Keratinocyte (primary cell): ENCODE results near the gene SERPINA4. TPM values are rescaled to one million over a fixed set of nuclear protein-coding genes. Genes with fewer than 3 reads are reported as not detected.

ENCODE experiments used
- DNase-seq: peaks from one replicate; pipeline ENCODE4 v3.0.0-alpha.2; 2011; ENCODE audit warnings: low read depth, missing footprints, low spot score
- FAIRE-seq: peaks from 2 replicates; lab custom pipeline; 2011; peaks lifted over from hg19 to GRCh38; lab: Jason Lieb, UNC
- H2AFZ ChIP-seq: 2 replicates; pipeline ENCODE4 v1.6.0; 2012; ENCODE audit warnings: low read length, control low read depth, inconsistent platforms; ENCODE audit not compliant: control insufficient read depth
- H3K27ac ChIP-seq: 2 replicates; pipeline ENCODE4 v1.5.1; 2011; ENCODE audit warnings: low read length; ENCODE audit not compliant: control insufficient read depth, insufficient read depth
- H3K27me3 ChIP-seq: 3 replicates; pipeline ENCODE4 v1.6.0; 2011; ENCODE audit warnings: low read length; ENCODE audit not compliant: control insufficient read depth, insufficient read depth; ENCODE audit errors: extremely low read depth
- H3K36me3 ChIP-seq, 2 experiments: 2 replicates in 1 of 2; 3 replicates in 1 of 2; pipeline ENCODE4 v1.5.1; 2011; ENCODE audit warnings: low read length in 2 of 2, mild to moderate bottlenecking in 1 of 2; ENCODE audit not compliant: control insufficient read depth in 2 of 2, insufficient read depth in 2 of 2; ENCODE audit errors: extremely low read depth in 1 of 2
- H3K4me1 ChIP-seq: 3 replicates; pipeline ENCODE4 v1.5.1; 2011; ENCODE audit warnings: low read length; ENCODE audit not compliant: control insufficient read depth, insufficient read depth; ENCODE audit errors: extremely low read depth
- H3K4me2 ChIP-seq: 3 replicates; pipeline ENCODE4 v1.6.0; 2011; ENCODE audit warnings: low read depth, low read length; ENCODE audit not compliant: control insufficient read depth, insufficient read depth; ENCODE audit errors: extremely low read depth
- H3K4me3 ChIP-seq, 3 experiments: fragments of 200-600 bp in 1 of 3; sonication (generic) in 1 of 3; 2 replicates in 2 of 3; 3 replicates in 1 of 3; pipeline ENCODE4 v1.5.1; 2011 to 2016; ENCODE audit warnings: low read length in 3 of 3, mild to moderate bottlenecking in 3 of 3, control low read depth in 2 of 3, inconsistent platforms in 1 of 3, low read depth in 1 of 3, mixed read lengths in 1 of 3, mixed run types in 1 of 3, moderate library complexity in 1 of 3; ENCODE audit not compliant: control insufficient read depth in 2 of 3, insufficient read depth in 2 of 3; ENCODE audit errors: extremely low read depth in 1 of 3
- H3K79me2 ChIP-seq: 2 replicates; pipeline ENCODE4 v1.6.0; 2012; ENCODE audit warnings: low read length; ENCODE audit not compliant: control insufficient read depth, insufficient read depth
- H3K9ac ChIP-seq: 3 replicates; pipeline ENCODE4 v1.6.0; 2011; ENCODE audit warnings: low read length; ENCODE audit not compliant: control insufficient read depth, insufficient read depth; ENCODE audit errors: extremely low read depth
- H3K9me1 ChIP-seq: 3 replicates; pipeline ENCODE4 v1.6.0; 2011; ENCODE audit warnings: low read length; ENCODE audit not compliant: control insufficient read depth, insufficient read depth; ENCODE audit errors: extremely low read depth
- H3K9me3 ChIP-seq: 2 replicates; pipeline ENCODE4 v1.5.1; 2012; ENCODE audit warnings: low read depth, low read length; ENCODE audit not compliant: control insufficient read depth
- H4K20me1 ChIP-seq: 3 replicates; pipeline ENCODE4 v1.6.0; 2011; ENCODE audit warnings: low read length; ENCODE audit not compliant: control insufficient read depth, insufficient read depth; ENCODE audit errors: extremely low read depth
- CTCF ChIP-seq, 3 experiments: IDR thresholded peaks in 1 of 3; conservative IDR thresholded peaks in 1 of 3; optimal IDR thresholded peaks in 1 of 3; 2 replicates in 2 of 3; 3 replicates in 1 of 3; pipeline versions ENCODE3 to v1.5.1; 2011; ENCODE audit warnings: low read length in 3 of 3, mild to moderate bottlenecking in 3 of 3, moderate library complexity in 2 of 3, control low read depth in 1 of 3, inconsistent platforms in 1 of 3; ENCODE audit not compliant: insufficient read depth in 2 of 3; ENCODE audit errors: extremely low read depth in 1 of 3
- EZH2 ChIP-seq: IDR thresholded peaks from one replicate; pipeline ENCODE4 v1.6.1; 2012; ENCODE audit warnings: inconsistent platforms, mild to moderate bottlenecking, low read length, moderate library complexity
- dilution Hi-C: fragments of 300-500 bp; cut with MboI; formaldehyde crosslinking; loops from one replicate; pipeline ENCODE4 v1.7.0; 2020; ENCODE audit warnings: low sequenced_read_pairs; ENCODE audit not compliant: extremely low pct_ligation_motif_present
- polyA minus RNA-seq, 3 experiments: library from RNA; depleted of rRNA, polyadenylated mRNA; stranded (reverse); fragments of >200 nt; gene quantifications; 1 replicate in 1 of 3; 2 replicates in 1 of 3; 3 replicates in 1 of 3; pipeline ENCODE4 v1.2.3, GENCODE V29; 2011
- polyA plus RNA-seq, 5 experiments: library from polyadenylated mRNA; depleted of rRNA in 3 of 5; stranded (reverse) in 3 of 5; stranded (forward) in 1 of 5; unstranded in 1 of 5; fragments of >200 nt; gene quantifications; 1 replicate in 1 of 5; 2 replicates in 3 of 5; 3 replicates in 1 of 5; pipeline versions ENCODE4 v1.2.1 to v1.2.3, GENCODE V29; 2011 to 2012; ENCODE audit warnings: missing spikeins in 2 of 5, low read depth in 1 of 5, low replicate concordance in 1 of 5

Gene SERPINA4
- not detected in 3 replicates for polyA plus RNA-seq
- not detected for polyA plus RNA-seq (2011; ENCODE audit: low read depth)
- not detected in 2 replicates for polyA plus RNA-seq (2011; cell fraction: cytosol; rRNA removed)
- polyA plus RNA-seq (2011; cell fraction: nucleus; rRNA removed): not detected in 2 replicates
- polyA plus RNA-seq (2012; ENCODE audit: low replicate concordance): not detected in 2 replicates
- not detected in 3 replicates for polyA minus RNA-seq
- not detected for polyA minus RNA-seq (2011; cell fraction: cytosol; rRNA and poly(A)+ RNA removed)
- not detected in 2 replicates for polyA minus RNA-seq (2011; cell fraction: nucleus; rRNA and poly(A)+ RNA removed)

GRCh38 chr14:94560751-94561655 is at the start of gene SERPINA4:
Gene SERPINA4, plus strand, starts transcription at chr14:94561442. Its CDS starts 2,041 bp downstream, at chr14:94563483.
- Histone ChIP-seq H3K27ac (no peak within 1 kb of the TSS), H4K20me1 (no peaks in the 10 kb centered on the region), H3K4me1 (no peaks in the 10 kb centered on the region), H3K9me3 (no peaks in the 10 kb centered on the region), H3K79me2 (no peaks in the 10 kb centered on the region), H3K9ac (no peak within 1 kb of the TSS), H2AFZ (no peak within 1 kb of the TSS), H3K4me2 (no peak within 1 kb of the TSS), H3K27me3 (no peaks in the 10 kb centered on the region), H3K4me3 (no peak within 1 kb of the TSS), H3K9me1 (no peaks in the 10 kb centered on the region), H3K36me3 (no peaks in the 10 kb centered on the region)
- TF ChIP-seq EZH2: no peak
- no peak for TF ChIP-seq CTCF (optimal IDR thresholded peaks at IDR 0.05 in 1 of 3, IDR thresholded peaks at IDR 0.05 in 1 of 3, conservative IDR thresholded peaks at IDR 0.05 in 1 of 3; ENCODE audit: extremely low read depth in 1 of 3, insufficient read depth in 2 of 3, low read length in 3 of 3)
- DNase-seq (no peak), FAIRE-seq (no peak)
- dilution Hi-C loops: no loop called here

- Histone ChIP-seq H3K4me1 (no peaks in the 10 kb centered on the region), H3K4me3 (no peak overlapping the region), H3K27ac (no peak overlapping the region), H3K36me3 (no peaks in the 10 kb centered on the region), H3K9ac (no peak overlapping the region), H3K79me2 (no peaks in the 10 kb centered on the region), H3K9me1 (no peaks in the 10 kb centered on the region), H2AFZ (no peak overlapping the region), H4K20me1 (no peaks in the 10 kb centered on the region), H3K27me3 (peaks cover 13% of the 10 kb centered on the region), H3K9me3 (peaks cover under 1% of the 10 kb centered on the region), H3K4me2 (no peak overlapping the region)
- FAIRE-seq: no peak
- dilution Hi-C loops: no loop called here
- no peak for DNase-seq
- no peak for TF ChIP-seq EZH2
- no peak for TF ChIP-seq CTCF (optimal IDR thresholded peaks at IDR 0.05 in 1 of 3, IDR thresholded peaks at IDR 0.05 in 1 of 3, conservative IDR thresholded peaks at IDR 0.05 in 1 of 3; ENCODE audit: extremely low read depth in 1 of 3, insufficient read depth in 2 of 3, low read length in 3 of 3)
Measured at GRCh38 chr14:94514351-94514750, 46.9 kb upstream of the SERPINA4 start.
